Lung (tissue), 12 donors: ENCODE measurements around the gene PHETA1. TPM values are rescaled to one million over a fixed set of nuclear protein-coding genes. Genes with fewer than 3 reads are reported as not detected.
"Not testable (repeated sequence)": the region's sequence is repeated elsewhere in the genome, so short reads cannot be mapped to it uniquely, and the experiment has no call there.

Source experiments
- ATAC-seq: fragments of 200-7000 bp; cut with Tn5 transposase; one replicate; pipeline ENCODE4 v1.9.1; 2020; ENCODE audit warnings: moderate number of reproducible peaks; ENCODE audit not compliant: insufficient read depth, low FRiP score
- DNase-seq, 3 donors: peaks; one replicate each; pipeline ENCODE4 v3.0.0-alpha.2; 2013 to 2017
- H3K27ac ChIP-seq, 2 donors: one replicate each; pipeline ENCODE4 v1.5.1; 2013; ENCODE audit warnings: mild to moderate bottlenecking in 2 of 2, moderate library complexity in 2 of 2, control low read depth in 1 of 2, inconsistent platforms in 1 of 2, low read depth in 1 of 2, low read length in 1 of 2
- H3K27me3 ChIP-seq, 3 donors: one replicate each; pipeline ENCODE4 v1.5.1; 2013; ENCODE audit warnings: low read length in 2 of 3; ENCODE audit not compliant: control insufficient read depth in 3 of 3, insufficient read depth in 3 of 3
- H3K36me3 ChIP-seq, 4 donors: one replicate each; pipeline ENCODE4 v1.5.1; 2013; ENCODE audit warnings: low read length in 4 of 4, mild to moderate bottlenecking in 1 of 4, moderate library complexity in 1 of 4; ENCODE audit not compliant: control insufficient read depth in 4 of 4, insufficient read depth in 4 of 4
- H3K4me1 ChIP-seq, 5 donors: one replicate each; pipeline ENCODE4 v1.5.1; 2013; ENCODE audit warnings: low read length in 5 of 5, mild to moderate bottlenecking in 2 of 5, moderate library complexity in 1 of 5; ENCODE audit not compliant: control insufficient read depth in 5 of 5, insufficient read depth in 5 of 5
- H3K4me3 ChIP-seq: one replicate; pipeline ENCODE4 v1.5.1; 2013; ENCODE audit warnings: mild to moderate bottlenecking, control low read depth, moderate library complexity
- H3K9ac ChIP-seq, 2 donors: one replicate each; pipeline ENCODE4 v1.5.1; 2013; ENCODE audit warnings: low read length in 2 of 2, control low read depth in 1 of 2; ENCODE audit not compliant: insufficient read depth in 1 of 2
- H3K9me3 ChIP-seq, 4 donors: one replicate each; pipeline ENCODE4 v1.5.1; 2013; ENCODE audit warnings: low read length in 3 of 4, mild to moderate bottlenecking in 1 of 4, moderate library complexity in 1 of 4; ENCODE audit not compliant: control insufficient read depth in 4 of 4, insufficient read depth in 3 of 4
- WGBS, 2 donors: extraction: QIAGEN DNeasy Blood & Tissue Kit; methylation state at CpG; one replicate each; pipeline ENCODE4 v1.1.7; 2013; 5-methylcytosine and 5-hydroxymethylcytosine counted together
- polyA plus RNA-seq, 2 donors: library from polyadenylated mRNA; stranded (reverse); fragments of 200-250 nt; gene quantifications; one replicate each; pipeline ENCODE4 v1.2.1, GENCODE V29; 2013
- total RNA-seq, 2 donors: library from RNA; depleted of rRNA in 1 of 2; stranded (reverse); fragments of >200 nt in 1 of 2; gene quantifications; one replicate each; pipeline ENCODE4 v1.2.1, GENCODE V29; 2014 to 2021
- TF ChIP-seq, protein P1 (sequence below): IDR thresholded peaks from 2 replicates; pipeline ENCODE4 v1.5.1; 2012; ENCODE audit warnings: mild to moderate bottlenecking; ENCODE audit errors: control extremely low read depth, extremely low read depth
- donor health status: control.
- donor health status: control.
- donor health status: Bipolar disorder and iron deficiency.
- donor health status: healthy.
- donor health status: DM: yes; HTN: yes; CAD: no.

PHETA1 gene
- total and polyA plus RNA-seq, 4 donors: 3.1 to 15.4 (median 13.2) TPM

DNA sequence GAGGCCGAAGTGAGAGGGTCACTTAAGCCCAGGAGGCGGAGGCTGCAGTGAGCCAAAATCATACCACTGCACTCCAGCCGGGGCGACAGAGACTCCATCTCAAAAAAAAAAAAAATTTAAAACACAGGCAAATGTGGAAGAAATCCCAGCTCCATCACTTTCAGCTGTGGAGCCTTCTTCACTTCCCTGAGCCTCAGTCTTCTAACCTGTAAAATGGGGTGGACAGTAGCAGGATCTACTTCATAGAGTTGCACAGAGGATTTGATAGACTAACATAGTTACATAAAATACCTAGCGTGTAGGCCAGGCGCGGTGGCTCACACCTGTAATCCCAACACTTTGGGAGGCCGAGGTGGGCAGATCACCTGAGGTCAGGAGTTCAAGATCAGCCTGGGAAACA, 26.5 kb downstream of the PHETA1 start:
- 93 to 96% methylated on average over 8 of the region's 8 CpGs for WGBS, 2 donors
- no peak overlapping the region for H3K4me3 ChIP-seq
- ATAC-seq: no peak

DNA sequence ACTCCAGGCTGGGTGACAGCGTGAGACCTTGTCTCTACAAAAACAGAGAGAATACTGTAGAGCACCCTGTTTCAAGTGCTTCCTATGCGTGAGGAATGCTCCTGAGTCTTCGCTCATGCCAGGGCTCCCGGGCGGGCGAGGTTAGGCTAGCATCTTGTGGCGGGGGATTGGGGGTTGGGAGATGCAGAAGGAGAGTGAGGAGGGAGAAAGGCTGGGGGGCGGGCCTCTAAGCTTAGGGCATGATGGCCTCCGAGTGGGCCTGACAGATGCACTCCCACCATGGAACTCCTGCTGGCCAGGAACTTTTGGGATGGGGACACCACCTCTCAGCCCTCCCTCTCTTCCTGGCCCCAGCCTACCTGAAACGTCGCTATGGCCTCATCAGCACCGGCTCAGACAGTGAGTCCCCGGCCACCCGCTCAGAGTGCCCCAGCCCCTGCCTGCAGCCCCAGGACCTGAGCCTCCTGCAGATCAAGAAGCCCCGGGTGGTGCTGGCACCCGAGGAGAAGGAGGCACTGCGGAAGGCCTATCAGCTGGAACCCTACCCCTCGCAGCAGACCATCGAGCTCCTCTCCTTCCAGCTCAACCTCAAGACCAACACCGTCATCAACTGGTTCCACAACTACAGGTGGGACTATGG, 27.3 kb downstream of the PHETA1 start:
- no peak overlapping the region for H3K27ac ChIP-seq
- H3K27me3 ChIP-seq: no peaks in the 10 kb centered on the region
- no peak for DNase-seq
- H3K4me1 ChIP-seq: no peaks in the 10 kb centered on the region
- TF ChIP-seq, protein P1, sequence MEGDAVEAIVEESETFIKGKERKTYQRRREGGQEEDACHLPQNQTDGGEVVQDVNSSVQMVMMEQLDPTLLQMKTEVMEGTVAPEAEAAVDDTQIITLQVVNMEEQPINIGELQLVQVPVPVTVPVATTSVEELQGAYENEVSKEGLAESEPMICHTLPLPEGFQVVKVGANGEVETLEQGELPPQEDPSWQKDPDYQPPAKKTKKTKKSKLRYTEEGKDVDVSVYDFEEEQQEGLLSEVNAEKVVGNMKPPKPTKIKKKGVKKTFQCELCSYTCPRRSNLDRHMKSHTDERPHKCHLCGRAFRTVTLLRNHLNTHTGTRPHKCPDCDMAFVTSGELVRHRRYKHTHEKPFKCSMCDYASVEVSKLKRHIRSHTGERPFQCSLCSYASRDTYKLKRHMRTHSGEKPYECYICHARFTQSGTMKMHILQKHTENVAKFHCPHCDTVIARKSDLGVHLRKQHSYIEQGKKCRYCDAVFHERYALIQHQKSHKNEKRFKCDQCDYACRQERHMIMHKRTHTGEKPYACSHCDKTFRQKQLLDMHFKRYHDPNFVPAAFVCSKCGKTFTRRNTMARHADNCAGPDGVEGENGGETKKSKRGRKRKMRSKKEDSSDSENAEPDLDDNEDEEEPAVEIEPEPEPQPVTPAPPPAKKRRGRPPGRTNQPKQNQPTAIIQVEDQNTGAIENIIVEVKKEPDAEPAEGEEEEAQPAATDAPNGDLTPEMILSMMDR: no peak
- H3K36me3 ChIP-seq: no peaks in the 10 kb centered on the region
- WGBS, 2 donors: 84 to 88% methylated on average over 20 of the region's 20 CpGs
- H3K9ac ChIP-seq: no peak overlapping the region
- peaks cover 0 to 2% (median 0%) of the 10 kb centered on the region in 4 donors for H3K9me3 ChIP-seq
- no peak for ATAC-seq
- no peak overlapping the region for H3K4me3 ChIP-seq

More for the DNA sequence above, 26.5 kb downstream of the PHETA1 start:
- no peaks in the 10 kb centered on the region for H3K27me3 ChIP-seq
- no peak overlapping the region for H3K9ac ChIP-seq
- H3K9me3 ChIP-seq: peaks cover 0 to 2% (median 0%) of the 10 kb centered on the region in 4 donors
- no peaks in the 10 kb centered on the region for H3K4me1 ChIP-seq
- no peaks in the 10 kb centered on the region for H3K36me3 ChIP-seq
- no peak overlapping the region for H3K27ac ChIP-seq
- no peak for DNase-seq
- TF ChIP-seq, protein P1: no peak

DNA sequence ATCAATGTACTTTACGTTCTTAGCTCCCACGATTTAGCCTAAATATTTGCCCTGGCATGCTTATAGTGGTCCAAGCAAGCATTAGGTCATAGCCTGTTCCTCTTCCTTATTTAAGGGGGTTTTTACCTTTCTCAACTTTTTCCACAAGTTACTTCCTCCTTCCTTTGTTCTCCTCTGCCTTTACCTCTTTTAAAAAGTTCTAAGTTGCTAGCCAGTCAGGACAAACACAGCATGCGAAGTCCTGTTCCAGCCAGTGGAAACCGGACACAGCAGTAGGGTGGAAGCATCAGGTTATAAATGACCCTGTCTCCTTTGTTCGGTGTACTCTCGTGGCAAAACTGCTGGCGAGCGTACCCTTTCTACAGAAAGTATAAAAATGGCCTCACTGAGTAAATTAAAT, 28.2 kb downstream of the PHETA1 start:
- not testable (repeated sequence) for H3K4me1 ChIP-seq, H3K9me3 ChIP-seq, H3K27me3 ChIP-seq, ATAC-seq, H3K36me3 ChIP-seq, DNase-seq, H3K4me3 ChIP-seq, H3K9ac ChIP-seq, H3K27ac ChIP-seq
- 69 to 72% methylated on average over 8 of the region's 8 CpGs for WGBS, 2 donors

DNA sequence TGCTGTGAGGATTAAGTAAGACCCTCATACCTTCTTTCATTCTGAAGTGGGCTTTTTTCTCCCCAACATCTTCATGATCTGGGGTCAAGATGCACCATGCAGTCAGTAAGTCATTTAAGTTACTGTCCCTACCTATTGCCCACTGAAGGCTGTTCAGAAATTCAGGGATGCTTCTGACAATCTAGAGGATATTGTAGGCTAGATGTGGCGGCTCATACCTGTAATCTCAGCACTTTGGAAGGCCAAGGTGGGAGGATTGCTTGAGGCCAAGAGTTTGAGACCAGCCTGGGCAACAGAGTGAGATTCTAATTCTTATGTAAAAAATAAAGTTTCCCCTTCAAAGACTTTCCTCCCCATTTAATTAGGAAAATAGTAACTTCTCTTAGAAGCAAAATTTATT, 28.7 kb downstream of the PHETA1 start:
- H3K4me1 ChIP-seq: no peaks in the 10 kb centered on the region
- peaks cover 0 to 2% (median 0%) of the 10 kb centered on the region in 4 donors for H3K9me3 ChIP-seq
- TF ChIP-seq, protein P1: no peak
- no peak overlapping the region for H3K9ac ChIP-seq
- no peaks in the 10 kb centered on the region for H3K36me3 ChIP-seq
- ATAC-seq: no peak
- H3K27ac ChIP-seq: no peak overlapping the region
- no peaks in the 10 kb centered on the region for H3K27me3 ChIP-seq
- no peak for DNase-seq
- 91 to 94% methylated on average over 1 of the region's 1 CpG for WGBS, 2 donors
- H3K4me3 ChIP-seq: no peak overlapping the region
